NOMO-1 (cell line): ENCODE results near the gene GPS1.

Source experiments
- DNase-seq, 2 experiments: peaks; one replicate each; lab custom pipeline; 2025; ENCODE audit not compliant: unreplicated experiment in 2 of 2; lab: John Stamatoyannopoulos, UW

The GPS1 gene

DNA sequence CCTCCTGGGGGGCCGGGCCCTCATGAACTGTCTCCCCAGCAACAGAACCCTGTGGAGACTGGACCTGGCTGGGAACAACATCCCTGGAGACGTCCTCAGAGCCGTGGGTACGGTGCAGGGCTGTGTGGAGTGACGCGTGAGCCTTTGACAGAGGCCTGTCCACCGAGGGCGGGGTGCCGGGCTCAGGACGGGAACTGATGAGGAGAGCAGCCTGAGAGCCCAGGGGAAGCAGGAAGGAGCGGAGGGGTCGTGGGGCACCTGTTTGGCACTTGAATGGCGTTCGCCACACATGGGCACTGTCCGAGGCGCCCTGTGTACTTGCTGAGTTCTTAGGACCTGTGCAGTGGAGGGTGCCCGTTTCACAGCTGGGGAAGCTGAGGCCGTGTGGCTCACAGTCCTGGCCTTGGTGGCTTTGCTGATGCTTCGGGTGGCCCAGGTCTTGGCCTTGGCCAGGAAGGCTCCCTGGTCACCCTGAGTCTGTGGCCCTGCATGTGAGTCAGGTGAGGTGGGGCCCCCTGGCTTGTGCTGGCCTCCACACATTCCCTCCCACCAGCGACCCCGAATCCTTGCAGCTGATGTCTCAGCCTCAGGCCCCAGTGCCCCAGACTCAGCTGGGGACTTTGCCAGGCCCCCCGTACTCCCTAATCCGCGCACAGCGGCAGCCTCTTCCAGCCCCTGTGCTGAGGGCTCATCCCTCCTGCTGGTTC, 26.1 kb upstream of the GPS1 start:
- no peak for DNase-seq

DNA sequence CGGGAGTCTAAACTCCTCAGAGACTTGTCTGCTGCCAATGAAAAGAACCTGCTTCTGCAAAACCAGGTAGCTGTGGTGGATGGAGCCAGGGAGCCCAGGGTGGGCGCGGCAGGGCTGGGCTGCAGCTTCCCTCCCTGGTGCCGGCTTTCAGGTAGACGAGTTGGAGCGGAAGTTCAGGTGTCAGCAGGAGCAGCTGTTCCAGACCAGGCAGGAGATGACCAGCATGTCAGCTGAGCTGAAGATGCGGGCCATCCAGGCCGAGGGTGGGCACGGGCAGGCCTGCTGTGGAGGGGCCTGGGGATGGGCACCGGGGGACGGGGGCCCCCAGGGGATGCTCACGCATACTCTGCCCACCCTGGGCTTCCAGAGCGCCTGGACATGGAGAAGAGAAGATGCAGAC, 23.5 kb upstream of the GPS1 start:
- no peak for DNase-seq

DNA sequence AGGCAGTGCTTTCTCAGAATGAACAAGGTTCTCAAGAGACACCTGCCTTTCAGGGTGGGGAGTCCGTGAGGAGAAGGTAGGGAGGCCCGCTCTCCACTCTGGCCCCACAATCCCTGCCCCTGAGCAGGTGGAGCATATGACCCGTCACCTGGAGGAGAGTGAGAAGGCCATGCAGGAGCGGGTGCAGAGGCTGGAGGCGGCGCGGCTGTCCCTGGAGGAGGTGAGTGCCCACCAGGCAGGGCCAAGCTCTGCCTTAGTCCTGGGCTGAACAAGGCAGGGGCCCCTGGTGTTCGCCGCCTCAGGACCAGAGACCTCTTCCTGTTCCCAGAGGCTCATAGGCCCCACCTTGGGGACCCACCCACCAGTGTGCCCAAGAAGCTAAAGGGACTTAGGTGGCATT, 22.7 kb upstream of the GPS1 start:
- no peak for DNase-seq

DNA sequence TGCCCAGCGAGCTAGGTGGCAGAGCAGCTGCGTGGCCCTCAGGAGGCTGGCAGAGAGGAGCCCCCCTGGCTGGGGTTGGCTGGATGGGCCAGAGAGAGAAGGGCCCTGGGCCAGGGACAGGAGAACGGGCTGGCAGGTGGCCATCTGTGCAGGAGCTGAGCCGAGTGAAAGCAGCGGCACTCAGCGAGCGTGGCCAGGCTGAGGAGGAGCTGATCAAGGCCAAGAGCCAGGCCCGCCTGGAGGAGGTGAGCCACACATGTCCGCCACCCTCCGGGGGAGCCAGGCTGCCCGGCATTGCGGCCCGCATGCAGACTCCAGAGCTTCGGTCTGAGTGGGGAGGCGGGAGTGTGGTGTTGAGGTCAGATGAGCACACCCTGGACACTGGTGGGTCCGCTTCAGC, 22.3 kb upstream of the GPS1 start:
- no peak for DNase-seq

DNA sequence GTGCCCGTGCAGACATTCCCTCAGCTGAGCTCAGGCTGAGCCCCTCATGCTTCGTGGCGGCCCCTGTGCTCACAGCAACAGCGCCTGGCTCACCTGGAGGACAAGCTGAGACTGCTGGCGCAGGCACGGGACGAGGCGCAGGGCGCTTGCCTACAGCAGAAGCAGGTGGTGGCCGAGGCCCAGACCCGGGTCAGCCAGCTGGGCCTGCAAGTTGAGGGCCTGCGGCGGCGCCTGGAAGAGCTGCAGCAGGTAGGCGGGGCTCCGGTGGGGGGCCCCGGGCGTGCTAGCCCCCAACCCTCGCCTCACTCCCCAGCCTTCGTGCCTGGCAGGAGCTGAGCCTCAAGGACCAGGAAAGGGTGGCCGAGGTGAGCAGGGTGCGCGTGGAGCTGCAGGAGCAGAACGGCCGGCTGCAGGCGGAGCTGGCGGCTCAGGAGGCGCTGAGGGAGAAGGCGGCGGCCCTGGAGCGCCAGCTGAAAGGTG, 21.7 kb upstream of the GPS1 start:
- no peak for DNase-seq

DNA sequence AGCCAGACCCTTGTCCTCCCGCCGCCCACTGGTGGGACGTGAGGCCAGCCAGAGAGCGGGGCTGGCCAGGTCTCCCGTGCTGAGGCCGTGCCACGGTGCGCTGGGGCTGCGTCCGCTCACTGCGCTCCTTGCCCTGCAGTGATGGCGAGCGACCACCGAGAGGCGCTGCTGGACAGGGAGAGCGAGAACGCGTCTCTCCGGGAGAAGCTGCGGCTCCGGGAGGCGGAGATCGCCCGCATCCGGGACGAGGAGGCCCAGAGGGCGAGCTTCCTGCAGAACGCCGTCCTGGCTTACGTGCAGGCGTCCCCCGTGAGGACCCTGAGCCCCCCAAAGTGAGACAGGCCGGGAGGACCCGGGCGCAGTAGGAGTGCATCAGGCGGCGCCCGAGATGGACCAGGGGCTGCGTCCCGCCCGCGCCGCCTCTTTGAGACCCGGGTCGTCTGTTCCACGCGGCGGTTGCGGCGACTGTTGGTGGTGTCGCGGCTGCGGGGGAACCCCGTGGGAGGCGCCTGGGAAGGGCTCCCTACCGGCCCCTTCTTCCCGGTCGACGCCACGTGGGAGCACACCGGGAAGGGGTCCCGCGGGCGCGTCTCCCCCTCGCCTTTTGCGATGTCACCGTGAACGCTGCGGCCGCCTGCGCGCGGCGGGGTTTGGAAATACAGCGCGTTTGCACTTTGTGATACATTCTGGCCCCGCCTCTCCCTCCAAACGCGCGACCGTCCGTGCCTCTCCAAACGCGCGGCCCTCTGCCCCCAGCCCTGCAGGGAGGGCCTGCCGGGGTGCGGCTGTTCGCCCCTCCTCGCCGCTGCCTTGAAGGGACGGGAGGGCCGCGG, 21.0 kb upstream of the GPS1 start:
- peak; percentile 76 to 85 for DNase-seq

DNA sequence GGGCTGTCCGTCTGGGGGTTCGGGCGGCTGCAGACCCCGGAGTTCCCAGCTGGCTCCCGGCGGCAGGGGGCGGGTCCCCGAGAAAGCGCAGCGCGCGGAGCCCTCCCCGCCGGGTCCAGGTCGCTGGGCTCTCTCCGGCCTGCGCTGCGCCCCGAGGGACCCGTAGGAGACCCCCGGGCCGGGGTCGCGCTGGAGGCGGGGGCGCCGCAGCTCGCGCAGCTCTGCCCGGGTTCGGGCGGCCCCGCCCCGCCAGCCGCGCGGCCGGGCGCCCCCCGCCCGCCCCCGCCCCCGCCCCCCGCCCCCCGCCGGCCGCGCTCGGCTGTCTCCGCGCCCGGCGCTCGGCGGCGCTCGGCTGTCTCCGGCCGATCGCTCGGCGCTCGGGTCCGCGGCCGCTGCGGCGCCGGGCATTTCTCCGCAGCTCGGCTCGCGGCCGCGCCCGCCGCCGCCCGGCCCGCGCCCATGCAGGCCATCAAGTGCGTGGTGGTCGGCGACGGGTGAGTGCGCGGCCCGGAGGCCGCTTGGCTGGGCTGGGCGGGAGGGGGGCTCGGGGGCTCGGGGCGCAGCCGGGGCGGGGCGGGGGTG, 20.3 kb upstream of the GPS1 start, which contains the start of gene RAC3:
Gene RAC3 (plus strand): TSS at position 376 of the 582 bp plus-strand sequence. CDS start 84 bp downstream, at position 460.
- peak in 1 of 2 experiments; percentile 62 for DNase-seq

DNA sequence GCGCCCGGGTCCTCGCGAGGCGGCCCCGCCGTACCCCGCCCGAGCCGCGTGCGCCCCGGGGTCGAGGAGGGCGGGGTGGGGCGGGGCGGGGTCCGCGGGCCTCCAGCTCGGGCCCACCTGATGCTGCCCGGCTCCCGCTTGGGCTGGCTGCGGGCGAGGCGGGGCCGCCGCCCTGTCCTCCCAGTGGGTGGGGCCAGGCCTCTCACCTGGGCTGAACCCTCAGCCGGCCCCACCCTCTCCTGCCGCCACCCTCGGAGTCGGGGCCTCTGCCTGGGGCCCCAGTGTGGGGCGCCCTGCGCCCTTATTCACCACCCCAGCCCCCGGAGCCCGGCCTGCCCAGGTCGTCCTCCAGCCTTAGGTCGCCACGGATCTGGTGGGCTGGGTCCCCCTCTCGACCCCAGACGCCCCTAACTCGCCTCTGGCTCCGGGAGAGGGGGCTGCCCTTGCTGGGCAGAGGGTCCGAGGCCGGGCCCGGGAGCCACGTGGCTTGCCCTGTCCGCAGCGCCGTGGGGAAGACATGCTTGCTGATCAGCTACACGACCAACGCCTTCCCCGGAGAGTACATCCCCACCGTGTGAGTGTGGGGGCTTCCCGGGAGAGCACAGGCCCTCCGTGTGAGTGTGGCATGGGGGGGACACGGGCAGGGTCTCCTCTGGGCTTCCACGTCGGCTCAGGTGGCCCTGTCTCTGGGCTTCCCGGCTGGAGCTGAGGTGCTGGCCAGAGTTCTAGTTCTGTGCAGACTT, 19.6 kb upstream of the GPS1 start:
- DNase-seq: no peak

DNA sequence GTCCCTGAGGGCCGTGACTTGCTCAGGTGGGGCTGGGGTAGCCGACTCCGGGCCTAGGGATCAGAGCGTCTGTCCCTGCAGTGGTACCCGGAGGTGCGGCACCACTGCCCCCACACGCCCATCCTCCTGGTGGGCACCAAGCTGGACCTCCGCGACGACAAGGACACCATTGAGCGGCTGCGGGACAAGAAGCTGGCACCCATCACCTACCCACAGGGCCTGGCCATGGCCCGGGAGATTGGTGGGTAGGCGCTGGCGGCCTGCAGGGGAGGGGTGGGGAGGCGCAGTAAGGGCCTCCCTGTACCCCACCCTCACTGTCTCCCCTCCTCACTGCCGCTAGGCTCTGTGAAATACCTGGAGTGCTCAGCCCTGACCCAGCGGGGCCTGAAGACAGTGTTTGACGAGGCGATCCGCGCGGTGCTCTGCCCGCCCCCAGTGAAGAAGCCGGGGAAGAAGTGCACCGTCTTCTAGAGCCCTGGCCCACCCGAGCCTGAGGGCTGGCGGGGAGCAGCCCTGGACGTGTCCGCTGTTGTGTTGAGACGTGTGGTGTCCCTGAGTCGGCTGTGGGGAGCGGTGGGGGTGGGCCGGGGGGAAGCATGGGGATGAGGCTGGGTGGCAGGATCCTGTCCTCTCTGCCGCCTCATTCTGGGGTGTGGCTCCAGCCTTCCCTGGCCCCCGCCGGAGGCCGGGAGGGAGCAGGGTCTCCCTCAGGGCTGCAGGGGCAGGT, 18.2 kb upstream of the GPS1 start:
- DNase-seq: no peak

DNA sequence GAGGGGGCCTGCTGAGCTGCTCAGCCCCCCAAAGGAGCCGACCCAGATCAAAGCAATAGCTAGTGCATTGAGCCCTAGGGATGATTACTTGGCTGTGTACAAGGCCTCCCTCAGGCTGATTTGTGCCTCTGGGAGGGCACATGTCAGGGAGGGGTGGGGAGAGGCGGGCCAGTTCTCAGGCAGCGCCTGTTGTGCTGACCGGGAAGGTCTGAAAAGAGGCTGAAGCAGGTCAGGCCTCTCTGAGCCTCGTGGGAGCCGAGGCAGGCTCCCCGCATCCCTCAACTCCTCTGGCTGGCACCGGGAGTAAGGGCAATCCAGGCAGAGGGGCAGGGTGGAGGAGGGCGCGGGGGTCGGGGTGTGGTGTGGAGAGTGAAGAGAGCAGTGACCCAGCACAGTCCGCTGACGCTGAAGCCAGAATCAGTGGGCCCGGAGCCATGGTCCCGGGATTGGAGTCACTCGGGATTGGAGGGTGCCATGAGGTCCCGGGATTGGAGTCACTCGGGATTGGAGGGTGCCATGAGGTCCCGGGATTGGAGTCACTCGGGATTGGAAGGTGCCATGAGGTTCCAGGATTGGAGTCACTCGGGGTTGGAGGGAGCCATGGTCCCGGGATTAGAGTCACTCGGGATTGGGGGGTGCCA, 17.2 kb upstream of the GPS1 start:
- DNase-seq: no peak

DNA sequence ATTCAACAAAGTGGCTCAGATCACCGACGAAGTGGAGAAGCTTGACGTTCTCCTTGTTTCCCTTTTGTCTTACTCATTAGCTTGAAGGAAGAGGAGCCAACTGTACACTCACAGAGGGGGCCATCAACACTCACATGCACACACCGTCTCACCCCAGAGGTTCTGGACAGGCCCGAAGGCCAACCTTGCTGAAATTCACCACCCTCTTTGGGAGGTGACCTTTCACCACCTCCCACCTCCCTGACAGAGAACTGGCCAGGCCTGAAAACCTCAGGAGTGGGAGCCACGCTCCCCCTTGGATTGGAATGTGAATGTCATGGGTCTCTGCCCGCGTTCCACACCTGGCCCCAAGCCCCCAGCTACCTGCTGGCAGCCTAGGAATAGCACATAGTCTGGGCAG, 16.2 kb upstream of the GPS1 start:
- DNase-seq: no peak

DNA sequence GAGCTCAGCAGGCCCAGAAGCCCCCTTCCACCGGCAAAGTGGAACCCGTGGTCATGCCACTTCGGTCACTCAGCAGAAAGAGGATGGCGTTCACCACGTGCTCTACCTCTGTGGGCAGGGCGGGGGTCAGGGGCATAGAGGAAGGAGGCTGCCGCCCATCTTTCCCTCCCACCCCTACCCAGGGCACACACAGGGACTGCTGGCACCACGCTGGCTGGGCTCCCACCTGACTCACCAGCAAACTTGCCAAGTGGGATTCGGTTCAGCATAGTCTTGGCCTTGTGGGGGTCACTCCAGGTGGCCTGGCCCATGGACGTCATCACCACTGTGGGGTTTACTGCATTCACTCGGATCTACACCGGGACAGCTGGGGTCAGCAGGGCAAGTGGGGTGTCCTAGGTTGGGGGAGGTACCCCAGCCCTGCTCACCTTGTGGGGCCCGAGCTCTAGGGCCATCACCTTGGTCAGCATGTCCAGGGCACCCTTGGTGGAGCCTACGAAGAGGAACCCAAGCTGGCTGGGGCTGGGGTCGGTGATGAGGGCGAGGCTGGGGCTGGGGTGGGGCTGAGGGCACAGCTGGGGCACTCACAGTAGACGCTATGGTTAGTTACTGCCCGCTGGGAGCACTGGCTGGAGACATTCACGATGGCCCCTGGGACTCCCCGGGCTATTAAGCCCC, 15.6 kb upstream of the GPS1 start:
- DNase-seq: no peak

DNA sequence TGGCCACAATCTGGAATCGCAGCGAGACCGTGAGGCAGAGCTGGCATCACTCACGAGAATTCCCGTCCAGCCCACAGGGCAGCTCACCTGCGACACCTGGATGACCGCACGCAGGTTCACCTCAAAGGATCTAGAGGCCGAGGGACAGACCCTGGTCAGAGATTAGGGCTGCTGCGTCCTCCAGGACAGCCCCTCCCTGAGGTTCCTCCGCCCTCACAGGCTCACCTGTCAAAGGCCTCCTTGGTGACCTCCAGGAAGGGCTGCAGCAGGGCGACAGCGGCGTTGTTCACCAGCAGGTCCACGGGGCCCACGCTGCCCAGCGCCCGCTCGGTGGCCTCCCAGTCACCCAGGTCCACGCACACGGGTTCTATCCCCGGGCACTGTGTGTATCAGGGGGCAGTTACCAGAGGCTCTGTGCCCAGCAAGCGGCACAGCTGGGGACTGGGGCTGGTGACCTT, 15.0 kb upstream of the GPS1 start:
- no peak for DNase-seq

DNA sequence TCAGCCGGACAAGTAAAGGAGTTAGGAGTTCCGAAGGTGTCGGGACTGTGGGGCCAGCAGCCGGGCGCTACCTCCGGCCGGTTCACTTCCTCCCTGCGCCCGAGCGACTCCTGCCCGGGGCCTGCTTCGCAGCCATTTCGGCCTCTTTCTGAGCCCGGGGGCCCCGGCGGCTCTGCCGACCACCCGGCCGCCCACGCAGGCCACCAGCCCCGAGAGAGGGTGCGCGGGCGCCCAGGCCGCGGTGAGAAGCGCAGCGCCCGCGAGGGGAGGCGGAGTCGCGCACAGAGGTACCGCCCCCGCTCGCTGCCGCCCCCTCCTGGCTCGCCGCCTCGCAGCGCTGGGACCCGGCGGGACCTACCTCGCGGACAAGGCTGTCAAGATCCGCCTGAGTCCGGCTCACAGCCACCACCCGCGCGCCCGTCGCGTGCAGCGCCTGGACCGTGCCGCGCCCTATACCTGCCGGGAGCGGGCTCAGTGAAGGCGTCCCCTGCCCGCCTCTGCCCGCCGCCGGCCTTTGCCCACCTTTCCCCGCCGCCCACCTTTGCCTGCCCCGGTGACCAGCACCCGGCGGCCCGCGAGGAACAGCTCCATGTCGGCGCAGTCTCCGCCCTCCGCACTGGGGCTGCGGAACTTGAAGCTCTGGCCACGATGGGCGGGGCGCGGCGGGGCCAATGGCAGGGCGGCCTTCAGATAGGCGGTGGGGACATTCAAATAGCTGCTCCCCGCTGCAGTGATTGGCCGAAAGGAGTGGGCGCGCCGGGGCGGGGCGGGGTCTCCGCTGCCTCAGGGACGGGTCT, 14.4 kb upstream of the GPS1 start, which contains the start of gene DCXR:
Gene DCXR (minus strand): TSS at position 606 of the 797 bp plus-strand sequence. CDS start 15 bp downstream, at position 591.
- DNase-seq: peak; percentile 95 to 99

DNA sequence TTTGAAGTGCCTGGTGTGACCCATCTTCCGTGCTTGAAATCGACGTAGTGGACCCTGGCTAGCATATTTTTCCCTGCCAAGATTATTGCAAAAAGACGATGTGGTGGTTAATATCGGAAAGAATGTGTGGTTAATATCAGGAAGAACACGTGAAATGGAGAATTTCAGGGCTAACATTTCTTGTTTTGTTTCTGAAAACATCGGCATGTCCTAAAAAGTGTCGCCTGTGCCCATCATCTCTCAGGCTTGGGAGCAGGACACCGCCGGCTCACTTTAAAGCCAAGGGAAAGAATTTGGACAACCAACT, 13.9 kb upstream of the GPS1 start:
- no peak for DNase-seq

DNA sequence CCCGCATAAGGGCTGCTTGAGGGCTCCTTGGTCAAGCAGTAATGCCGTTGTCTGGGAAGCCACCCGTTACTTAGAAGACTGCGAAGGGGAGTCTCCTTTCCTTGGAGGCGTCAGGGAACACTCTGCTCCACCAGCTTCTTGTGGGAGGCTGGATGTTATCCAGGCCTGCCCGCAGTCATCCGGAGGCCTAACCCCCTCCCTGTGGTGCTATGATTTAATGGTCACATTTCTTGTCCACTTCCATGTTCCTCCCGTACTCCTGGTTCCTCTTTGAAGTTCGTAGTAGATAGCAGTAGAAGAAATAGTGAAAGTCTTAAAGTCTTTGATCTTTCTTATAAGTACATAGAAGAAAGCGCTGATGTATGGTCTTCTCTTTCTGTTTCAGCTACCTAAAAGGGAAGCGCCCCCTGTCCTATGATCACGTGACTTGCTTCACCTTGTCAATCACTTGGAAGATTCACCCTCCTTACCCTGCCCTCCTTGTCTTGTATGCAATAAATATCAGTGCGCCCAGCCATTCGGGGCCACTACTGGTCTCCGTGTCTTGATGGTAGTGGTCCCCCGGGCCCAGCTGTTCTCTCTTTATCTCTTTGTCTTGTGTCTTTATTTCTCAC, 12.8 kb upstream of the GPS1 start:
- peak in 1 of 2 experiments; percentile 12 for DNase-seq

DNA sequence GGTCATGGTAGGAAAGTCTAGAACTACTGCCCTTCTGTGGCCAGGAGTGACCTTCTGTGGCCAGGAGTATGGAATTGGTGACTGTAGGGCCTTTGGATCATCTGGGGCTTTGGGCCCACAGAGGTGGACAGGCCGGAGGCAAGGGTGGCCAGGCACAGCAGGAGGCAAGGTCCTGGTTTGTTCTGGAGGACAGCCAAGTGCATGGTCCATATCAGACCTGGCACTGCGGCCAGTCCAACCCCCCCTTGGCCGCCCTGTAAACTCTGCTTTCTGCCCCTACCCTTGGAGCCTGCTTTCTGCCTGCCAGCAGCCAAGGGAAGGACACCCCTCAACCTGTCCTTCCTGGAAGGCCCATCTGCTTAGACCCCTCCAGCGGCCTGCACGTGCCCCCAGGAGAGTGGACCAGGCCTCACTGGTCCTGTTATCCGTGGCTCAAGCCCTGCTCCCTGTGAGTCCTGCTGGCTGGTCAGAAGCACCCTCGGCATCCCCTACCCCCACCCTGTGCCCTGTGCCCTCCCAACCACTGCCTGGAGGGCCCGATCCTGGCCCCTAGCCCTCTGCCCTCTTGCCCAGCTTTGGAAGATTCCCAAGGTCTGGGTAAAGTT, 11.9 kb upstream of the GPS1 start:
- no peak for DNase-seq
